Right lobe of liver (tissue), 6 donors: ENCODE results near the gene OR52A5. TPM values are rescaled to one million over a fixed set of nuclear protein-coding genes. Genes with fewer than 3 reads are reported as not detected.
"Not testable (repeated sequence)": the region's sequence is repeated elsewhere in the genome, so short reads cannot be mapped to it uniquely, and the experiment has no call there.

Experiments
- ATAC-seq, 4 donors: fragments of 200-7000 bp; cut with Tn5 transposase; one replicate each; pipeline ENCODE4 v1.9.1; 2020; ENCODE audit warnings: mild to moderate bottlenecking in 4 of 4, moderate library complexity in 4 of 4
- DNase-seq, 3 donors: peaks; one replicate each; pipeline ENCODE4 v3.0.0-alpha.2; 2020
- H3K27ac ChIP-seq, 3 donors: fragments of 200-600 bp; one replicate each; pipeline ENCODE4 v1.8.0; 2022
- H3K27me3 ChIP-seq, 2 donors: fragments of 200-600 bp; one replicate each; pipeline ENCODE4 v1.8.0; 2022
- H3K36me3 ChIP-seq, 4 donors: fragments of 200-600 bp; sonication (generic) in 1 of 4; one replicate each; pipeline versions ENCODE4 v1.5.1 to v1.8.0; 2017 to 2022; ENCODE audit warnings: control low read depth in 1 of 4
- H3K4me1 ChIP-seq, 4 donors: fragments of 200-600 bp; sonication (generic) in 1 of 4; one replicate each; pipeline versions ENCODE4 v1.5.1 to v1.8.0; 2017 to 2022; ENCODE audit warnings: control low read depth in 1 of 4
- H3K4me3 ChIP-seq, 3 donors: fragments of 200-600 bp; one replicate each; pipeline ENCODE4 v1.8.0; 2022
- H3K9me3 ChIP-seq, 4 donors: fragments of 200-600 bp; sonication (generic) in 1 of 4; one replicate each; pipeline versions ENCODE4 v1.5.1 to v1.8.0; 2017 to 2022; ENCODE audit warnings: control low read depth in 1 of 4
- POLR2A ChIP-seq: fragments of 450-650 bp; IDR thresholded peaks from one replicate; pipeline ENCODE4 v1.6.1; 2017; ENCODE audit warnings: antibody characterized with exemption, mild to moderate bottlenecking
- WGBS: methylation state at CpG from one replicate; pipeline ENCODE4 v1.1.6; 2018; ENCODE audit warnings: low coverage, low lambda C conversion rate; ENCODE audit not compliant: insufficient coverage; ENCODE audit errors: missing lambda C conversion rate; 5-methylcytosine and 5-hydroxymethylcytosine counted together
- intact Hi-C, 2 donors: fragments of 100-400 bp; cut with DNase I; formaldehyde crosslinking; loops; one replicate each; pipeline versions ENCODE4 v1.11.2 to v1.14.1; 2022
- total RNA-seq, 6 experiments: library from RNA; depleted of rRNA in 2 of 6; stranded (reverse); fragments of >200 nt in 2 of 6; fragmentation: NEBNext Ultra II Directional in 3 of 6; extraction: Animal tissue kit (Norgen Biotek cat#: 25700) in 3 of 6; gene quantifications; one replicate each; pipeline versions ENCODE4 v1.1.0 to v1.2.4, GENCODE V29; 2016 to 2023
- TF ChIP-seq, protein P1 (sequence below), 4 donors: fragments of 200-600 bp in 3 of 4; fragments of 450-650 bp in 1 of 4; IDR thresholded peaks; one replicate each; pipeline versions ENCODE4 v1.5.1 to v1.8.0; 2016 to 2022; ENCODE audit warnings: antibody characterized with exemption in 4 of 4, mild to moderate bottlenecking in 2 of 4
- donor health status: DM: no; HTN: yes; CAD: no.
- donor health status: DM: no; HTN: no; CAD: no.
- donor health status: DM: no; HTN: no; CAD: no.
- donor health status: DM: no; HTN: yes; CAD: no.
- donor health status: DM: no; HTN: yes; CAD: no.

The OR52A5 gene
- total RNA-seq, 6 experiments from 2014 or later = not detected

- H3K27me3 ChIP-seq = no peaks in the 10 kb centered on the region
- H3K36me3 ChIP-seq = no peaks in the 10 kb centered on the region
- no peak for ATAC-seq
- no peak overlapping the region for H3K27ac ChIP-seq
- no peak overlapping the region for H3K4me3 ChIP-seq
- intact Hi-C loops = no loop called here
- no peak for TF ChIP-seq POLR2A
- TF ChIP-seq, protein P1, sequence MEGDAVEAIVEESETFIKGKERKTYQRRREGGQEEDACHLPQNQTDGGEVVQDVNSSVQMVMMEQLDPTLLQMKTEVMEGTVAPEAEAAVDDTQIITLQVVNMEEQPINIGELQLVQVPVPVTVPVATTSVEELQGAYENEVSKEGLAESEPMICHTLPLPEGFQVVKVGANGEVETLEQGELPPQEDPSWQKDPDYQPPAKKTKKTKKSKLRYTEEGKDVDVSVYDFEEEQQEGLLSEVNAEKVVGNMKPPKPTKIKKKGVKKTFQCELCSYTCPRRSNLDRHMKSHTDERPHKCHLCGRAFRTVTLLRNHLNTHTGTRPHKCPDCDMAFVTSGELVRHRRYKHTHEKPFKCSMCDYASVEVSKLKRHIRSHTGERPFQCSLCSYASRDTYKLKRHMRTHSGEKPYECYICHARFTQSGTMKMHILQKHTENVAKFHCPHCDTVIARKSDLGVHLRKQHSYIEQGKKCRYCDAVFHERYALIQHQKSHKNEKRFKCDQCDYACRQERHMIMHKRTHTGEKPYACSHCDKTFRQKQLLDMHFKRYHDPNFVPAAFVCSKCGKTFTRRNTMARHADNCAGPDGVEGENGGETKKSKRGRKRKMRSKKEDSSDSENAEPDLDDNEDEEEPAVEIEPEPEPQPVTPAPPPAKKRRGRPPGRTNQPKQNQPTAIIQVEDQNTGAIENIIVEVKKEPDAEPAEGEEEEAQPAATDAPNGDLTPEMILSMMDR (IDR thresholded peaks at IDR 0.05) = no peak
- H3K9me3 ChIP-seq = no peaks in the 10 kb centered on the region
- H3K4me1 ChIP-seq = no peaks in the 10 kb centered on the region
- DNase-seq = no peak
These were observed 21.6 kb upstream of the OR52A5 start for GRCh38 chr11:5159806-5160205.

DNA sequence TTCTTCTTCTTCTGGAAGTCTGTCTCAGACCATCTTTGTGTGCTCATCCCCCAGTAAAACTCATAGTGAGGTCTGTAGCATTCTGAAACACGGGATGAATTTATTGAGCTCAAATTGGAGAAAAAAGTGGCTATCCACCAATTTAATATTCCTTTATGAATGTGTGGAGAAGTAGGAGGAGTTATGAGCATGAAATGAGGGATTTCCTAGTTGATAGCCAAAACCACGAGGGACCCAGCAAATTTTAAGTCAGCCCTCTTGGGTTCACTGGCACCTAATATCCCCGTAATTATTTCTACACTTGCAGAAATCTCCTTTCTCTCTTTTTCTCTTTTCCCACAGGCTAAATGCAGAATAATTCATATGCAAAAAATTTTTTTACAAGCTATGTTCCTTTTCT is 16.5 kb upstream of the OR52A5 start, which contains the start of gene OR52A1:
OR52A1 (minus strand) TSS at position 101 of the 400 bp plus-strand sequence. CDS start 2,388 bp downstream, outside the sequence.
- H3K9me3 ChIP-seq = no peaks in the 10 kb centered on the region
- ATAC-seq = no peak
- no peak for TF ChIP-seq POLR2A
- TF ChIP-seq, protein P1 (IDR thresholded peaks at IDR 0.05) = no peak
- no peak for DNase-seq
- WGBS = 28% methylated on average over 3 of the region's 3 CpGs
- no peaks in the 10 kb centered on the region for H3K36me3 ChIP-seq
- H3K27ac ChIP-seq = no peak within 1 kb of the TSS
- intact Hi-C loops = no loop called here
- H3K4me3 ChIP-seq = no peak within 1 kb of the TSS
- no peaks in the 10 kb centered on the region for H3K4me1 ChIP-seq
- no peaks in the 10 kb centered on the region for H3K27me3 ChIP-seq

DNA sequence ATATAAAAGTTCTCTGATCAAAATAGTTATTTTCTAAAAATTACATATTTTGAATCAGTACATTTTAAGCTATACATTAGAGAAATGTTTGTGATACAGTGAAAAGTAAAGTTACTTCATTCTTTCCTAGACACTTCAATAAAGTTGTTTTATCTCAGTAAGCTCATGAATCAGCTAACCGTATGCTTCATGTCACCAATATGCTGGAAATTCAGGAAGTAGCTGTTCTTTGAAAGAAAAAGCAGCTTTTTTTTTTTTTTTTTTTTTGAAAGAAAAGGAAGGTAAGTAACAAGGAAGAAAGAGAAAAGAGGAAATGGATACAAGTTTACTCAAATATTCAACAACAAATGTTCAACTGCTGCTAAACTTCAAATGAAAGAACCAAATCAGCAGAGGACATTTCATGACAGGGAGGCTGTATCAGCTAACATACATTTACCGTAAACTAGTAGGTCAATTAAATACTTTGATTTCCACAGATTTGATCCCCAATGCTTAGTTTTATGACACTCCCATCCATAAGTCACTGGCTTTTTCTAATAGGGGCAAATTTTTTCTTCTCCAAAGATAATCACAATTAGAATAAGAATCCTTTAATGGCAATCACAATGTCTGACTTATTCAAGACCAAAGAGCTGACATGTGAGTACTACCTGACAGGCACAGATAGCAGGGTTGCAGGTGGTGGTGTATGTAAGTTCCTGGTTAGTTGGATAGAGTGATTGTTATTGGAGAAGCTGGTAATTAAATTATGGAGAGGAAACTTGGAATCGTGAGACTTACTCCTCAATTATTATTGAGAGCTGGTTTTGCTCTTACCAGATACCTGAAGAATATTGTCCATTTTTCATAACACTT is 15.6 kb upstream of the OR52A5 start:
- Histone ChIP-seq H3K27me3 (no peaks in the 10 kb centered on the region), H3K36me3 (no peaks in the 10 kb centered on the region), H3K9me3 (no peaks in the 10 kb centered on the region), H3K4me1 (no peaks in the 10 kb centered on the region), H3K27ac (no peak overlapping the region), H3K4me3 (no peak overlapping the region)
- intact Hi-C loops = no loop called here
- DNase-seq (no peak), ATAC-seq (no peak)
- TF ChIP-seq, protein P1 (IDR thresholded peaks at IDR 0.05) = no peak
- TF ChIP-seq POLR2A = no peak
- 41% methylated on average over 3 of the region's 3 CpGs for WGBS

- whole genome bisulfite sequencing = 43% methylated on average over 2 of the region's 3 CpGs
- H3K9me3 ChIP-seq = no peaks in the 10 kb centered on the region
- H3K36me3 ChIP-seq = no peaks in the 10 kb centered on the region
- no peaks in the 10 kb centered on the region for H3K27me3 ChIP-seq
- intact Hi-C loops = no loop called here
- no peak overlapping the region for H3K27ac ChIP-seq
- no peaks in the 10 kb centered on the region for H3K4me1 ChIP-seq
- TF ChIP-seq POLR2A = no peak
- TF ChIP-seq, protein P1 (IDR thresholded peaks at IDR 0.05) = no peak
- no peak overlapping the region for H3K4me3 ChIP-seq
- DNase-seq = no peak
- ATAC-seq = no peak
These were observed 13.6 kb upstream of the OR52A5 start for GRCh38 chr11:5151713-5152153.

- H3K27me3 ChIP-seq, H3K4me3 ChIP-seq, H3K36me3 ChIP-seq, DNase-seq, ATAC-seq, intact Hi-C loops, H3K27ac ChIP-seq, H3K9me3 ChIP-seq, H3K4me1 ChIP-seq: not testable (repeated sequence)
- 86% methylated on average over 4 of the region's 21 CpGs for WGBS
These were observed 6.0 kb upstream of the OR52A5 start for GRCh38 chr11:5144206-5144605.
